Gastrocnemius medialis (tissue), 4 donors: Measurements from ENCODE around the gene ZNF18. TPM values are rescaled to one million over a fixed set of nuclear protein-coding genes. Genes with fewer than 3 reads are reported as not detected.
A peak's percentile ranks its signal among the peaks of the same experiment; 100 is the strongest.

Source experiments
- ATAC-seq, 2 donors: fragments of 150-250 bp; one replicate each; pipeline ENCODE4 v1.9.1; 2016
- DNase-seq, 2 donors: peaks; one replicate each; pipeline ENCODE4 v3.0.0-alpha.2; 2019
- H3K27ac ChIP-seq, 4 donors: fragments of 200-600 bp; sonication (generic); 1 replicate in 1 of 4; 2 replicates in 3 of 4; pipeline ENCODE4 v1.5.1; 2016 to 2018; ENCODE audit warnings: mild to moderate bottlenecking in 2 of 4, moderate library complexity in 1 of 4
- H3K27me3 ChIP-seq, 3 donors: fragments of 200-600 bp; sonication (generic) in 2 of 3; 1 replicate in 1 of 3; 2 replicates in 2 of 3; pipeline versions ENCODE4 v1.5.1 to v1.6.0; 2016 to 2019; ENCODE audit warnings: mild to moderate bottlenecking in 1 of 3, moderate library complexity in 1 of 3
- H3K36me3 ChIP-seq, 2 donors: fragments of 200-600 bp; sonication (generic) in 1 of 2; one replicate each; pipeline ENCODE4 v1.5.1; 2017 to 2018
- H3K4me1 ChIP-seq, 2 donors: fragments of 200-600 bp; sonication (generic) in 1 of 2; one replicate each; pipeline ENCODE4 v1.5.1; 2016 to 2017; ENCODE audit warnings: mild to moderate bottlenecking in 2 of 2
- H3K4me3 ChIP-seq, 4 donors: fragments of 200-600 bp; sonication (generic) in 3 of 4; 1 replicate in 1 of 4; 2 replicates in 3 of 4; pipeline ENCODE4 v1.5.1; 2016 to 2019; ENCODE audit warnings: mild to moderate bottlenecking in 2 of 4
- H3K9me3 ChIP-seq, 3 donors: fragments of 200-600 bp; sonication (generic) in 2 of 3; 1 replicate in 1 of 3; 2 replicates in 2 of 3; pipeline ENCODE4 v1.5.1; 2016 to 2019
- CTCF ChIP-seq, 5 experiments: fragments of 450-650 bp in 3 of 5; fragments of 200-600 bp in 2 of 5; sonication (generic) in 2 of 5; IDR thresholded peaks in 4 of 5; conservative IDR thresholded peaks in 1 of 5; 1 replicate in 4 of 5; 2 replicates in 1 of 5; pipeline ENCODE4 v1.5.1; 2016 to 2019; ENCODE audit warnings: antibody characterized with exemption in 5 of 5, mild to moderate bottlenecking in 3 of 5, moderate library complexity in 3 of 5
- POLR2A ChIP-seq, 2 donors: fragments of 450-650 bp; IDR thresholded peaks; one replicate each; pipeline ENCODE4 v1.6.1; 2017; ENCODE audit warnings: antibody characterized with exemption in 2 of 2, mild to moderate bottlenecking in 2 of 2, moderate library complexity in 2 of 2
- in situ Hi-C, 4 donors: fragments of 200-750 bp; cut with MboI; loops; one replicate each; pipeline versions ENCODE4 v1.15.0 to v1.8.0; 2017; ENCODE audit warnings: low sequenced_read_pairs in 4 of 4
- intact Hi-C: fragments of 100-400 bp; cut with DNase I; formaldehyde crosslinking; loops from one replicate; pipeline ENCODE4 v1.15.1; 2023; ENCODE audit warnings: low total_unique reads
- total RNA-seq, 4 donors: library from RNA; depleted of rRNA; stranded (reverse); fragments of >200 nt; gene quantifications; one replicate each; pipeline versions ENCODE4 v1.1.0 to v1.2.3, GENCODE V29; 2016

Gene ZNF18
- total RNA-seq, 4 donors from 2014 or later = 4.7 to 15.8 (median 7.8) TPM

GRCh38 chr17:11940904-11941303 is 56.4 kb downstream of the ZNF18 start:
- no peaks in the 10 kb centered on the region for H3K27me3 ChIP-seq
- DNase-seq = no peak
- H3K4me1 ChIP-seq = no peaks in the 10 kb centered on the region
- intact Hi-C loops = no loop called here
- H3K4me3 ChIP-seq = no peak overlapping the region
- in situ Hi-C loops = loop anchor here in 1 of 4 donors (25.0 kb wide), 1 partner anchor 1054 kb away; no protein-coding TSS in a partner anchor
- H3K36me3 ChIP-seq = no peaks in the 10 kb centered on the region
- no peak overlapping the region for H3K27ac ChIP-seq
- ATAC-seq = no peak
- no peak for TF ChIP-seq CTCF (IDR thresholded peaks at IDR 0.05 in 4 of 5, conservative IDR thresholded peaks at IDR 0.05 in 1 of 5)
- no peak for TF ChIP-seq POLR2A (IDR thresholded peaks at IDR 0.05)
- H3K9me3 ChIP-seq = no peaks in the 10 kb centered on the region

GRCh38 chr17:11935734-11936406 is 61.4 kb downstream of the ZNF18 start:
- intact Hi-C loops = no loop called here
- H3K36me3 ChIP-seq = no peaks in the 10 kb centered on the region
- ATAC-seq = no peak
- in situ Hi-C loops = loop anchor here in 1 of 4 donors (25.0 kb wide), 1 partner anchor 1049 kb away; no protein-coding TSS in a partner anchor
- H3K27ac ChIP-seq = no peak overlapping the region
- TF ChIP-seq POLR2A (IDR thresholded peaks at IDR 0.05) (no peak), CTCF (IDR thresholded peaks at IDR 0.05 in 4 of 5, conservative IDR thresholded peaks at IDR 0.05 in 1 of 5) (peak; percentile 30 to 66 (median 42))
- DNase-seq = no peak
- no peaks in the 10 kb centered on the region for H3K4me1 ChIP-seq
- H3K4me3 ChIP-seq = no peak overlapping the region
- H3K9me3 ChIP-seq = no peaks in the 10 kb centered on the region
- H3K27me3 ChIP-seq = no peaks in the 10 kb centered on the region

GRCh38 chr17:11932337-11932898 is 64.9 kb downstream of the ZNF18 start:
- intact Hi-C loops = no loop called here
- no peak overlapping the region for H3K4me3 ChIP-seq
- in situ Hi-C loops = loop anchor here in 1 of 4 donors (25.0 kb wide), 1 partner anchor 1045 kb away; no protein-coding TSS in a partner anchor
- no peak overlapping the region for H3K27ac ChIP-seq
- ATAC-seq = no peak
- no peaks in the 10 kb centered on the region for H3K27me3 ChIP-seq
- H3K36me3 ChIP-seq = no peaks in the 10 kb centered on the region
- TF ChIP-seq CTCF (IDR thresholded peaks at IDR 0.05 in 4 of 5, conservative IDR thresholded peaks at IDR 0.05 in 1 of 5) (no peak), POLR2A (IDR thresholded peaks at IDR 0.05) (no peak)
- DNase-seq = no peak
- H3K4me1 ChIP-seq = no peaks in the 10 kb centered on the region
- no peaks in the 10 kb centered on the region for H3K9me3 ChIP-seq

- Histone ChIP-seq H3K9me3 (no peaks in the 10 kb centered on the region), H3K36me3 (no peaks in the 10 kb centered on the region), H3K4me1 (no peaks in the 10 kb centered on the region), H3K27me3 (no peaks in the 10 kb centered on the region), H3K27ac (no peak overlapping the region), H3K4me3 (no peak overlapping the region)
- no peak for TF ChIP-seq CTCF (IDR thresholded peaks at IDR 0.05 in 4 of 5, conservative IDR thresholded peaks at IDR 0.05 in 1 of 5)
- no peak for TF ChIP-seq POLR2A (IDR thresholded peaks at IDR 0.05)
- in situ Hi-C loops = loop anchor here in 1 of 4 donors (25.0 kb wide), 1 partner anchor 1041 kb away; no protein-coding TSS in a partner anchor
- intact Hi-C loops = no loop called here
- DNase-seq (no peak), ATAC-seq (no peak)
Measured at GRCh38 chr17:11928436-11928835, 68.8 kb downstream of the ZNF18 start.

Other genes starting within 250 kb of the ZNF18 start
- gene MAP2K4, start 23.4 kb upstream of the ZNF18 start, total RNA-seq = 10 to 100 TPM; 29.8 to 58.6 (median 30.2) TPM